HEK293 (cell line): ENCODE data around the gene TIMM50.

Experiments used
- CTCF ChIA-PET: fragments of 350-600 bp; formaldehyde crosslinking; extraction: SDS; loops from one replicate; lab custom pipeline; 2021; ENCODE audit warnings: antibody characterized with exemption; lab: Yijun Ruan, JAX
- POLR2A ChIA-PET: fragments of 300-600 bp; formaldehyde crosslinking; extraction: SDS; loops from one replicate; lab custom pipeline; 2020; ENCODE audit warnings: antibody characterized with exemption, inconsistent platforms; lab: Yijun Ruan, JAX
- H3K27ac ChIP-seq: fragments of 200-500 bp; sonication (Bioruptor generic); 2 replicates; pipeline ENCODE4 v1.5.1; 2014; ENCODE audit warnings: low read depth, low read length, control low read depth, inconsistent platforms; ENCODE audit errors: extremely low read depth
- H3K36me3 ChIP-seq, 2 experiments: fragments of 200-500 bp in 1 of 2; sonication (Bioruptor generic) in 1 of 2; 1 replicate in 1 of 2; 2 replicates in 1 of 2; pipeline ENCODE4 v1.5.1; 2014 to 2017; ENCODE audit warnings: inconsistent platforms in 2 of 2, low read length in 2 of 2; ENCODE audit not compliant: control insufficient read depth in 2 of 2, insufficient read depth in 1 of 2
- H3K4me1 ChIP-seq: fragments of 200-500 bp; sonication (Bioruptor generic); 2 replicates; pipeline ENCODE4 v1.5.1; 2014; ENCODE audit warnings: mild to moderate bottlenecking, low read length, inconsistent platforms; ENCODE audit not compliant: control insufficient read depth, insufficient read depth
- H3K4me3 ChIP-seq: 2 replicates; pipeline ENCODE4 v1.5.1; 2011; ENCODE audit warnings: low read depth, mild to moderate bottlenecking, control low read depth, low read length, moderate library complexity
- H3K9me3 ChIP-seq: fragments of 200-500 bp; sonication (Bioruptor generic); 2 replicates; pipeline ENCODE4 v1.5.1; 2014; ENCODE audit warnings: low read depth, low read length, inconsistent platforms; ENCODE audit not compliant: control insufficient read depth, insufficient read depth
- EGR2 ChIP-seq: fragments of 450-650 bp; formaldehyde crosslinking; IDR thresholded peaks from 2 replicates; pipeline ENCODE4 v1.5.1; 2016; ENCODE audit warnings: low read depth, missing biosample characterization, missing genetic modification characterization
- KLF9 ChIP-seq: fragments of 450-650 bp; formaldehyde crosslinking; IDR thresholded peaks from 2 replicates; pipeline ENCODE4 v1.5.1; 2016; ENCODE audit warnings: missing biosample characterization, missing genetic modification characterization, low read depth
- MEIS1 ChIP-seq: sonication (generic); formaldehyde crosslinking; IDR thresholded peaks from 2 replicates; pipeline ENCODE4 v1.8.1; 2022; ENCODE audit warnings: missing genetic modification reagents, mild to moderate bottlenecking, borderline replicate concordance
- PRDM1 ChIP-seq: fragments of 450-650 bp; formaldehyde crosslinking; IDR thresholded peaks from 2 replicates; pipeline ENCODE4; 2016; ENCODE audit warnings: missing biosample characterization, missing genetic modification characterization
- PRDM4 ChIP-seq: fragments of 450-650 bp; formaldehyde crosslinking; IDR thresholded peaks from 2 replicates; pipeline ENCODE4 v1.5.1; 2017; ENCODE audit warnings: missing biosample characterization, missing genetic modification characterization
- SALL2 ChIP-seq: fragments of 450-650 bp; formaldehyde crosslinking; IDR thresholded peaks from 2 replicates; pipeline ENCODE4 v1.5.0; 2017; ENCODE audit warnings: missing biosample characterization, mild to moderate bottlenecking, missing genetic modification characterization, borderline replicate concordance
- ZBTB11 ChIP-seq: fragments of 450-650 bp; formaldehyde crosslinking; conservative IDR thresholded peaks from 2 replicates; pipeline ENCODE4 v1.5.1; 2016; ENCODE audit warnings: low read depth, missing biosample characterization, missing genetic modification characterization
- ZBTB17 ChIP-seq: fragments of 450-650 bp; formaldehyde crosslinking; IDR thresholded peaks from 2 replicates; pipeline ENCODE4 v1.5.1; 2016; ENCODE audit warnings: missing biosample characterization, missing genetic modification characterization
- ZFHX2 ChIP-seq: fragments of 450-650 bp; formaldehyde crosslinking; conservative IDR thresholded peaks from 2 replicates; pipeline ENCODE4 v1.5.1; 2016; ENCODE audit warnings: missing biosample characterization, missing genetic modification characterization
- ZNF548 ChIP-seq: fragments of 450-650 bp; formaldehyde crosslinking; IDR thresholded peaks from 2 replicates; pipeline ENCODE4 v1.5.1; 2016; ENCODE audit warnings: missing biosample characterization, missing genetic modification characterization
- ZNF600 ChIP-seq: fragments of 450-650 bp; formaldehyde crosslinking; IDR thresholded peaks from 2 replicates; pipeline ENCODE4 v1.5.1; 2016; ENCODE audit warnings: missing biosample characterization, missing genetic modification characterization
- TF ChIP-seq, protein P1 (sequence below): fragments of 450-650 bp; formaldehyde crosslinking; IDR thresholded peaks from 2 replicates; pipeline ENCODE4 v1.5.1; 2016; ENCODE audit warnings: missing biosample characterization, missing genetic modification characterization
- TF ChIP-seq, protein P2 (sequence below): fragments of 450-650 bp; formaldehyde crosslinking; IDR thresholded peaks from 2 replicates; pipeline ENCODE4 v1.5.1; 2017; ENCODE audit warnings: missing biosample characterization, missing genetic modification characterization

Gene TIMM50

DNA sequence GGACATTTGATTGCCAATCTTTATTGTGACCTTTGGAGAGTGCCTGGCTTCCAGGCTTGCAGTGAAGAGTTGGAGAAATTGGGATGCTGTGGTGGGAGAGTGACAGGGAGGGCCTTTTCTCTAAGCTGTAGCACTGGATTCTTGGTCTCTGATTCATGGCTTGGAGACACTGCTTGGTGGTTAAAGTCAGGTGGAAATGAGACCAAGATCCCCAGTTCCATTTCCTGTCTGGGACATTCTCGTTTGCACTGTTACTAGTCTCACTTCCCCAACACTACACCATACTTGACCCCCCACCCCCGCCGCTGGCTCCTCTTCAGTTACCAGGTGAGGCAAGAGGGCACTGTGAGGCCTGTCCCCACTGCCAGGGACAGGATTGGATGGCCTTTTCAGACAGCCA lies 32.4 kb upstream of the TIMM50 start:
- Histone ChIP-seq H3K9me3 (no peaks in the 10 kb centered on the region; the same call in 1 of the 2 replicates), H3K4me3 (no peak overlapping the region), H3K27ac (peak overlapping the region; percentile 4; the same call in 1 of the 2 replicates), H3K4me1 (peaks cover 23% of the 10 kb centered on the region), H3K36me3 (peaks cover 58 to 84% of the 10 kb centered on the region in 2 experiments)
- POLR2A ChIA-PET = interaction anchor here (8.1 kb wide), 1 partner anchor 13 kb away, joined by 199 read pairs; the partner anchor contains the start of gene RPS16
- CTCF ChIA-PET = interaction anchor here (0.6 to 3.1 kb wide), 7 partner anchors 8 to 225 kb away, joined by 3 to 12 read pairs (median 3); partner anchors contain the start of genes EID2B and PLEKHG2
- TF ChIP-seq PRDM1 (tag by site-specific recombination) (peak; percentile 88), SALL2 (tag by site-specific recombination) (no peak), ZBTB11 (tag by site-specific recombination) (no peak), PRDM4 (tag by site-specific recombination) (no peak)

DNA sequence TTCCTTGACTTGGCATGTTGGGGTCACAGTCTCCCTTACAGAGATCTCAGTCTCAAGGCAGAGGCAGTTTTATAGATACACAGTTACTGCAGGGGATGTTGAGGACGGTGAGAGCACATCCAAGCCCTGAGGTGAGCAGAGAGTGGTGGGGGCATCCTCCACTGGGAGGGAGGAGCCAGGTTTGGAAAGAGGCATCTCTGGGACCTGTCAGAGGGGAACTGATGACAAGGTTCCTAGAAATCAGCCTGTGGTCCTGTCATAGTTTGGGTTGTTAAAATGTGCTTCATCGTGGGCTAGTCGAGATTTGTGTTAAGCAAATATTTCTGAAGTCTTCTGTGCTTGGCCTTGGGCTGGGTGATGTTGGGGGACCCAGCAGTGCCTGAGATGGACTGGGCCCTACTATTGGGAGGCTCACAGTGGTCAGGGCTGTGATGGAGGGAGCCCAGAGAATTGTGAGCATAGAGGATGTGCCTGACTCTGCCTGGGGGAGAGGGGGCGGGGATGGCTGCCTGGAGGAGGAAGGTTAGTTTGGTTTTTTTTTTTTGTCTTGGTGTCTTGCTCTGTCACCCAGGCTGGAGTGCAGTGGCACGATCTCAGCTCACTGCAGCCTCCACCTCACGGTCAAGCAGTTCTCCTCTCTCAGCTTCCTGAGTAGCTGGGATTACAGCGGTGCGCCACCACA lies 31.4 kb upstream of the TIMM50 start:
- H3K36me3 ChIP-seq = peaks cover 68 to 86% of the 10 kb centered on the region in 2 experiments
- H3K4me1 ChIP-seq = peaks cover 22% of the 10 kb centered on the region
- ChIA-PET POLR2A (interaction anchor here (0.7 to 8.1 kb wide), 3 partner anchors 13 to 58 kb away, joined by 3 to 199 read pairs (median 4); partner anchors contain the start of genes MED29, PAF1 and RPS16), CTCF (interaction anchor here (0.6 to 3.1 kb wide), 8 partner anchors 9 to 343 kb away, joined by 3 to 15 read pairs (median 3); partner anchors contain the start of genes EID2B and PLEKHG2)
- no peak overlapping the region for H3K4me3 ChIP-seq
- peak overlapping the region; percentile 44; the same call in 1 of the 2 replicates for H3K27ac ChIP-seq
- no peaks in the 10 kb centered on the region; the same call in 1 of the 2 replicates for H3K9me3 ChIP-seq
- TF ChIP-seq ZFHX2 (0 out of 2 replicates have a peak, but pooled peaks have one; percentile 53), ZBTB17 (tag by site-specific recombination) (peak; percentile 60; the same call in 1 of the 2 replicates), ZNF600 (peak; percentile 44; the same call in 1 of the 2 replicates), MEIS1 (CRISPR knock-in tag) (no peak), ZNF548 (tag by site-specific recombination) (no peak), KLF9 (tag by site-specific recombination) (no peak), EGR2 (tag by site-specific recombination) (peak; percentile 35; the same call in 1 of the 2 replicates)
- TF ChIP-seq, protein P1, sequence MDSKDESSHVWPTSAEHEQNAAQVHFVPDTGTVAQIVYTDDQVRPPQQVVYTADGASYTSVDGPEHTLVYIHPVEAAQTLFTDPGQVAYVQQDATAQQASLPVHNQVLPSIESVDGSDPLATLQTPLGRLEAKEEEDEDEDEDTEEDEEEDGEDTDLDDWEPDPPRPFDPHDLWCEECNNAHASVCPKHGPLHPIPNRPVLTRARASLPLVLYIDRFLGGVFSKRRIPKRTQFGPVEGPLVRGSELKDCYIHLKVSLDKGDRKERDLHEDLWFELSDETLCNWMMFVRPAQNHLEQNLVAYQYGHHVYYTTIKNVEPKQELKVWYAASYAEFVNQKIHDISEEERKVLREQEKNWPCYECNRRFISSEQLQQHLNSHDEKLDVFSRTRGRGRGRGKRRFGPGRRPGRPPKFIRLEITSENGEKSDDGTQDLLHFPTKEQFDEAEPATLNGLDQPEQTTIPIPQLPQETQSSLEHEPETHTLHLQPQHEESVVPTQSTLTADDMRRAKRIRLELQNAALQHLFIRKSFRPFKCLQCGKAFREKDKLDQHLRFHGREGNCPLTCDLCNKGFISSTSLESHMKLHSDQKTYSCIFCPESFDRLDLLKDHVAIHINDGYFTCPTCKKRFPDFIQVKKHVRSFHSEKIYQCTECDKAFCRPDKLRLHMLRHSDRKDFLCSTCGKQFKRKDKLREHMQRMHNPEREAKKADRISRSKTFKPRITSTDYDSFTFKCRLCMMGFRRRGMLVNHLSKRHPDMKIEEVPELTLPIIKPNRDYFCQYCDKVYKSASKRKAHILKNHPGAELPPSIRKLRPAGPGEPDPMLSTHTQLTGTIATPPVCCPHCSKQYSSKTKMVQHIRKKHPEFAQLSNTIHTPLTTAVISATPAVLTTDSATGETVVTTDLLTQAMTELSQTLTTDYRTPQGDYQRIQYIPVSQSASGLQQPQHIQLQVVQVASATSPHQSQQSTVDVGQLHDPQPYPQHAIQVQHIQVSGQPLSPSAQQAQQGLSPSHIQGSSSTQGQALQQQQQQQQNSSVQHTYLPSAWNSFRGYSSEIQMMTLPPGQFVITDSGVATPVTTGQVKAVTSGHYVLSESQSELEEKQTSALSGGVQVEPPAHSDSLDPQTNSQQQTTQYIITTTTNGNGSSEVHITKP (tag by site-specific recombination) = peak; percentile 82
- TF ChIP-seq, protein P2, sequence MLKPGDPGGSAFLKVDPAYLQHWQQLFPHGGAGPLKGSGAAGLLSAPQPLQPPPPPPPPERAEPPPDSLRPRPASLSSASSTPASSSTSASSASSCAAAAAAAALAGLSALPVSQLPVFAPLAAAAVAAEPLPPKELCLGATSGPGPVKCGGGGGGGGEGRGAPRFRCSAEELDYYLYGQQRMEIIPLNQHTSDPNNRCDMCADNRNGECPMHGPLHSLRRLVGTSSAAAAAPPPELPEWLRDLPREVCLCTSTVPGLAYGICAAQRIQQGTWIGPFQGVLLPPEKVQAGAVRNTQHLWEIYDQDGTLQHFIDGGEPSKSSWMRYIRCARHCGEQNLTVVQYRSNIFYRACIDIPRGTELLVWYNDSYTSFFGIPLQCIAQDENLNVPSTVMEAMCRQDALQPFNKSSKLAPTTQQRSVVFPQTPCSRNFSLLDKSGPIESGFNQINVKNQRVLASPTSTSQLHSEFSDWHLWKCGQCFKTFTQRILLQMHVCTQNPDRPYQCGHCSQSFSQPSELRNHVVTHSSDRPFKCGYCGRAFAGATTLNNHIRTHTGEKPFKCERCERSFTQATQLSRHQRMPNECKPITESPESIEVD (tag by site-specific recombination) = no peak
